H1 (cell line): Measurements from ENCODE around the gene ATP10D. TPM values are rescaled to one million over a fixed set of nuclear protein-coding genes. Genes with fewer than 3 reads are reported as not detected.

Source experiments
- CTCF ChIA-PET: fragments of 300-600 bp; sonication (Branson Sonifier 250); formaldehyde crosslinking; loops from one replicate; lab custom pipeline; 2021; ENCODE audit not compliant: partially characterized antibody; lab: Charles Lee
- POLR2A ChIA-PET: fragments of 300-600 bp; sonication (Branson Sonifier 250); formaldehyde crosslinking; loops from one replicate; lab custom pipeline; 2021; ENCODE audit warnings: inconsistent platforms; ENCODE audit not compliant: partially characterized antibody; lab: Charles Lee
- DNase-seq, 2 experiments: peaks; one replicate each; pipeline versions ENCODE4 v3.0.0 to v3.0.0-alpha.2; 2010 to 2022; ENCODE audit warnings: low spot score in 2 of 2, low read depth in 1 of 2, mixed read lengths in 1 of 2
- FAIRE-seq: peaks from 2 replicates; lab custom pipeline; 2011; peaks lifted over from hg19 to GRCh38; lab: Jason Lieb, UNC
- H2AFZ ChIP-seq: 2 replicates; pipeline ENCODE4 v1.8.1; 2012; ENCODE audit warnings: low read length, inconsistent platforms
- H2AK5ac ChIP-seq: 2 replicates; pipeline ENCODE4 v1.6.1; 2013; ENCODE audit warnings: low read depth, low read length
- H2BK120ac ChIP-seq: replicated peaks from 2 replicates; pipeline ENCODE3; 2013; ENCODE audit warnings: low read depth, low read length, inconsistent platforms
- H2BK12ac ChIP-seq: 2 replicates; pipeline ENCODE4 v1.6.1; 2013; ENCODE audit warnings: low read depth, low read length
- H2BK15ac ChIP-seq: 2 replicates; pipeline ENCODE4 v1.6.1; 2013; ENCODE audit warnings: low read length
- H2BK20ac ChIP-seq: 2 replicates; pipeline ENCODE4 v1.6.1; 2013; ENCODE audit warnings: low read length
- H2BK5ac ChIP-seq: 2 replicates; pipeline ENCODE4 v1.6.1; 2013; ENCODE audit warnings: low read depth, low read length
- H3K14ac ChIP-seq: 2 replicates; pipeline ENCODE4 v1.6.1; 2013; ENCODE audit warnings: inconsistent platforms; ENCODE audit not compliant: insufficient read length
- H3K18ac ChIP-seq: 2 replicates; pipeline ENCODE4 v1.6.1; 2013; ENCODE audit warnings: low read length; ENCODE audit errors: extremely low read depth
- H3K23ac ChIP-seq: 2 replicates; pipeline ENCODE4 v1.6.1; 2013; ENCODE audit warnings: inconsistent platforms; ENCODE audit not compliant: insufficient read length
- H3K23me2 ChIP-seq: 2 replicates; pipeline ENCODE4 v1.6.1; 2013; ENCODE audit warnings: low read depth, low read length
- H3K27ac ChIP-seq: 2 replicates; pipeline ENCODE4 v1.6.1; 2011; ENCODE audit warnings: low read depth, low read length, inconsistent platforms
- H3K27me3 ChIP-seq, 4 experiments: replicated peaks in 1 of 4; 1 replicate in 1 of 4; 2 replicates in 3 of 4; pipeline versions ENCODE4 v1.6.1 to v1.8.1; 2011 to 2013; ENCODE audit warnings: low read length in 3 of 4, mild to moderate bottlenecking in 3 of 4, inconsistent platforms in 2 of 4, mixed read lengths in 2 of 4, moderate library complexity in 1 of 4; ENCODE audit not compliant: control insufficient read depth in 3 of 4, insufficient read depth in 3 of 4; ENCODE audit errors: extremely low read depth in 1 of 4
- H3K36me3 ChIP-seq, 4 experiments: 2 replicates each; pipeline versions ENCODE4 v1.6.1 to v1.8.1; 2011 to 2013; ENCODE audit warnings: mild to moderate bottlenecking in 4 of 4, low read length in 3 of 4, moderate library complexity in 2 of 4, control low read depth in 1 of 4, inconsistent platforms in 1 of 4; ENCODE audit not compliant: insufficient read depth in 4 of 4, control insufficient read depth in 2 of 4
- H3K4ac ChIP-seq: replicated peaks from 2 replicates; pipeline ENCODE3; 2013; ENCODE audit warnings: low read length, low read depth, mixed read lengths, inconsistent platforms; ENCODE audit not compliant: insufficient read length
- H3K4me1 ChIP-seq, 4 experiments: replicated peaks in 1 of 4; 1 replicate in 1 of 4; 2 replicates in 3 of 4; pipeline versions ENCODE4 v1.6.1 to v1.8.1; 2011 to 2013; ENCODE audit warnings: low read length in 3 of 4, inconsistent platforms in 2 of 4, mixed read lengths in 1 of 4; ENCODE audit not compliant: insufficient read depth in 4 of 4, control insufficient read depth in 3 of 4
- H3K4me2 ChIP-seq, 2 experiments: 2 replicates each; pipeline versions ENCODE4 v1.6.1 to v1.8.1; 2011 to 2013; ENCODE audit warnings: low read depth in 2 of 2, low read length in 2 of 2, control low read depth in 1 of 2, inconsistent platforms in 1 of 2, mild to moderate bottlenecking in 1 of 2; ENCODE audit not compliant: insufficient read depth in 1 of 2
- H3K4me3 ChIP-seq, 4 experiments: fragments of 200-600, 300-600 bp in 1 of 4; sonication (generic), shearing (Covaris generic), sonication (Bioruptor Twin) in 1 of 4; 2 replicates each; pipeline versions ENCODE4 v1.5.1 to v1.8.1; 2011 to 2016; ENCODE audit warnings: low read length in 4 of 4, low read depth in 3 of 4, control low read depth in 2 of 4, inconsistent platforms in 2 of 4, mild to moderate bottlenecking in 2 of 4, mixed read lengths in 1 of 4, moderate library complexity in 1 of 4; ENCODE audit not compliant: insufficient read depth in 2 of 4; ENCODE audit errors: extremely low read depth in 1 of 4
- H3K56ac ChIP-seq: replicated peaks from 2 replicates; pipeline ENCODE3; 2013; ENCODE audit warnings: low read depth, mild to moderate bottlenecking, mixed read lengths, low read length, inconsistent platforms; ENCODE audit not compliant: insufficient read length
- H3K79me1 ChIP-seq: 2 replicates; pipeline ENCODE4 v1.6.1; 2013; ENCODE audit warnings: low read depth, low read length, control low read depth
- H3K79me2 ChIP-seq, 2 experiments: 2 replicates each; pipeline versions ENCODE4 v1.6.1 to v1.8.1; 2012 to 2013; ENCODE audit warnings: low read length in 2 of 2, mild to moderate bottlenecking in 2 of 2, inconsistent platforms in 1 of 2; ENCODE audit not compliant: insufficient read depth in 2 of 2, control insufficient read depth in 1 of 2
- H3K9ac ChIP-seq, 4 experiments: replicated peaks in 1 of 4; 1 replicate in 1 of 4; 2 replicates in 3 of 4; pipeline versions ENCODE4 v1.6.1 to v1.8.1; 2011 to 2013; ENCODE audit warnings: low read depth in 3 of 4, low read length in 3 of 4, control low read depth in 2 of 4, mild to moderate bottlenecking in 2 of 4, moderate library complexity in 2 of 4, inconsistent platforms in 1 of 4; ENCODE audit errors: extremely low read depth in 1 of 4
- H3K9me3 ChIP-seq, 2 experiments: 2 replicates each; pipeline versions ENCODE4 v1.6.1 to v1.8.1; 2012 to 2013; ENCODE audit warnings: mild to moderate bottlenecking in 2 of 2, moderate library complexity in 2 of 2, control low read depth in 1 of 2, inconsistent platforms in 1 of 2, low read depth in 1 of 2, low read length in 1 of 2, mixed read lengths in 1 of 2; ENCODE audit not compliant: insufficient read depth in 2 of 2
- H4K20me1 ChIP-seq, 2 experiments: replicated peaks in 1 of 2; 2 replicates each; pipeline versions ENCODE3 to v1.8.1; 2011 to 2013; ENCODE audit warnings: inconsistent platforms in 2 of 2, low read length in 2 of 2, mild to moderate bottlenecking in 1 of 2; ENCODE audit not compliant: insufficient read depth in 2 of 2, control insufficient read depth in 1 of 2
- H4K5ac ChIP-seq: 2 replicates; pipeline ENCODE4 v1.6.1; 2013; ENCODE audit warnings: low read length, low read depth, mixed read lengths, inconsistent platforms; ENCODE audit not compliant: insufficient read length
- H4K8ac ChIP-seq: 2 replicates; pipeline ENCODE4 v1.8.0; 2013; ENCODE audit warnings: mild to moderate bottlenecking, moderate library complexity, low read length, inconsistent platforms; ENCODE audit not compliant: insufficient read depth; ENCODE audit errors: extremely low read depth
- H4K91ac ChIP-seq: replicated peaks from 2 replicates; pipeline ENCODE3; 2013; ENCODE audit warnings: low read length, mixed read lengths, inconsistent platforms; ENCODE audit not compliant: insufficient read length
- CEBPB ChIP-seq: IDR thresholded peaks from 2 replicates; pipeline ENCODE4 v1.6.1; 2012; ENCODE audit warnings: low read depth, low read length
- GABPA ChIP-seq: IDR thresholded peaks from 2 replicates; pipeline ENCODE4 v1.6.1; 2011; ENCODE audit warnings: mild to moderate bottlenecking, low read length, moderate library complexity, borderline replicate concordance; ENCODE audit not compliant: insufficient read depth
- PHF8 ChIP-seq: fragments of 200-600 bp; sonication (generic); conservative IDR thresholded peaks from 2 replicates; pipeline ENCODE4 v1.7.1; 2012; ENCODE audit warnings: low read depth, mild to moderate bottlenecking, inconsistent platforms, low read length, moderate library complexity
- WGBS, 2 experiments: shearing (Covaris generic) in 1 of 2; methylation state at CpG; one replicate each; pipeline versions ENCODE4 v1.1.6 to v1.1.7; 2013 to 2015; ENCODE audit warnings: low lambda C conversion rate in 2 of 2, mixed read lengths in 2 of 2, inconsistent platforms in 1 of 2, low coverage in 1 of 2, missing lambda C conversion rate in 1 of 2; ENCODE audit not compliant: insufficient replicate concordance in 2 of 2, insufficient coverage in 1 of 2, insufficient read length in 1 of 2; ENCODE audit errors: extremely low coverage in 1 of 2, missing lambda C conversion rate in 1 of 2; 5-methylcytosine and 5-hydroxymethylcytosine counted together
- polyA plus RNA-seq, 7 experiments: library from polyadenylated mRNA; depleted of rRNA in 3 of 7; stranded (reverse) in 5 of 7; unstranded in 2 of 7; fragments of >200 nt in 5 of 7; fragments of 200-250 nt in 2 of 7; gene quantifications; 1 replicate in 5 of 7; 2 replicates in 1 of 7; 4 replicates in 1 of 7; pipeline versions ENCODE4 v1.2.1 to v1.2.3, GENCODE V29; 2011 to 2013; ENCODE audit warnings: missing spikeins in 2 of 7, mixed read lengths in 2 of 7
- total RNA-seq: library from RNA; stranded (reverse); fragmentation: NEBNext Ultra II Directional; extraction: Animal tissue kit (Norgen Biotek cat#: 25700); gene quantifications from 2 replicates; pipeline ENCODE4 v1.2.1, GENCODE V29; 2021
- TF ChIP-seq, protein P1 (sequence below): IDR thresholded peaks from 2 replicates; pipeline ENCODE4 v1.6.1; 2011; ENCODE audit warnings: low read length, improper control_type of control experiment

ATP10D gene
- total and polyA plus RNA-seq, 2 of the 8 experiments (the other 6 are each of a cell fraction or from before 2014, with no cell fraction given) = 2.9 to 5.9 TPM

DNA sequence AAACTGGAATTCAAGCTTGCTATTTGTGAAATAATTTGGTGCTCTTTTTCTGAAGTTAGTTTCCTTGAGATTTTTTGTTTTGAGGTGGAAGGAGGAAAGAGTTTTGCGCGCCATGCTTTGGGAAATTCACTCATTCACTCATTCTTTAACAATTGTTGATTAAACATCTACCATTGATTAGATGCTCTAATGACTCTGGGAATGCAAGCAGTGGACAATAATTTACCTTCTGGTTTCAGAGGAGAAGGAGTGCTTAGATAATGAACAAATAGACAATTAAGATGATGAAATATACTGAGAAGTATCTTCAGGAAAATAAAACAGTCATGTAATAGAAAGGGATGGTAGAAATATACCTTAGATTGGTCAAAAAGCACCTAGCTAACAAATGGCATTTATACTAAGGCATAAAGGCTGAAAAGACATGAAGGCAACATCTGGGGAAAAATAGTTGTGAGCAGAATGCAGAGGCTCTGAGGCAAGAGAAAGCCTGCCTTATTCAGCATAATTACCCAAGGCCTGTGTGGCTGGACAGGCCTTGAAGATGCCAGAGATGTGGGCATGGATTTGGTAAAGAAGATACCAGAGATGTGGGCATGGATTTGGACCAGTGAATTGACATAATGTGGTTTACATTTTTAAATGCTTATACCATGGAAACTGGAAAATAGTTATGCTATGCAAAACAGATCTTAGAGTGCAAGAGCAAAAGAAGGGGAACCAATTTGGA, 18.9 kb upstream of the ATP10D start:
- H3K9ac ChIP-seq = no peak overlapping the region
- no peaks in the 10 kb centered on the region for H4K20me1 ChIP-seq
- no peak overlapping the region for H2BK12ac ChIP-seq
- H2BK15ac ChIP-seq = no peak overlapping the region
- H3K56ac ChIP-seq = no peak overlapping the region
- ChIA-PET POLR2A (no interaction called here), CTCF (interaction anchor here (0.6 kb wide), 1 partner anchor 8 kb away, joined by 3 read pairs; no protein-coding TSS in a partner anchor)
- H2BK5ac ChIP-seq = no peak overlapping the region
- H2BK20ac ChIP-seq = no peak overlapping the region
- H2AFZ ChIP-seq = no peak overlapping the region
- no peak overlapping the region for H4K91ac ChIP-seq
- H3K79me1 ChIP-seq = no peaks in the 10 kb centered on the region
- no peak for FAIRE-seq
- H3K23me2 ChIP-seq = peaks cover 4% of the 10 kb centered on the region
- H4K8ac ChIP-seq = no peak overlapping the region
- H4K5ac ChIP-seq = no peak overlapping the region
- no peak overlapping the region for H3K14ac ChIP-seq
- 29% methylated on average over 2 of the region's 2 CpGs; no CpG with 5 or more reads in 1 of the 2 experiments for WGBS, 2 experiments
- no peaks in the 10 kb centered on the region; a peak in 1 of 7 replicates for H3K27me3 ChIP-seq
- H3K23ac ChIP-seq = no peak overlapping the region
- no peak overlapping the region for H3K4ac ChIP-seq
- H3K36me3 ChIP-seq = no peaks in the 10 kb centered on the region
- no peak overlapping the region for H3K4me2 ChIP-seq
- TF ChIP-seq CEBPB = no peak
- TF ChIP-seq PHF8 = no peak
- TF ChIP-seq, protein P1, sequence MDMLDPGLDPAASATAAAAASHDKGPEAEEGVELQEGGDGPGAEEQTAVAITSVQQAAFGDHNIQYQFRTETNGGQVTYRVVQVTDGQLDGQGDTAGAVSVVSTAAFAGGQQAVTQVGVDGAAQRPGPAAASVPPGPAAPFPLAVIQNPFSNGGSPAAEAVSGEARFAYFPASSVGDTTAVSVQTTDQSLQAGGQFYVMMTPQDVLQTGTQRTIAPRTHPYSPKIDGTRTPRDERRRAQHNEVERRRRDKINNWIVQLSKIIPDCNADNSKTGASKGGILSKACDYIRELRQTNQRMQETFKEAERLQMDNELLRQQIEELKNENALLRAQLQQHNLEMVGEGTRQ = no peak
- TF ChIP-seq GABPA = no peak
- H3K79me2 ChIP-seq = no peaks in the 10 kb centered on the region
- no peak for DNase-seq
- H3K18ac ChIP-seq = no peak overlapping the region
- no peak overlapping the region for H3K4me3 ChIP-seq
- no peaks in the 10 kb centered on the region for H3K9me3 ChIP-seq
- no peak overlapping the region for H2BK120ac ChIP-seq
- H2AK5ac ChIP-seq = no peak overlapping the region
- H3K4me1 ChIP-seq = peaks cover 0 to 6% (median 1%) of the 10 kb centered on the region in 4 experiments; a peak in 3 of 7 replicates
- H3K27ac ChIP-seq = no peak overlapping the region
